HepG2 (cell line): ENCODE measurements around the gene PCIF1. TPM values are rescaled to one million over a fixed set of nuclear protein-coding genes. Genes with fewer than 3 reads are reported as not detected.

Experiments
- HOXD1 ChIP-seq: sonication (generic); formaldehyde crosslinking; IDR thresholded peaks from 2 replicates; pipeline ENCODE4 v1.5.0; 2020; ENCODE audit warnings: missing genetic modification reagents
- JDP2 ChIP-seq: sonication (generic); formaldehyde crosslinking; IDR thresholded peaks from 2 replicates; pipeline ENCODE4 v1.8.1; 2022; ENCODE audit warnings: missing genetic modification reagents, borderline replicate concordance
- NONO ChIP-seq, 2 experiments: fragments of 450-650 bp in 1 of 2; sonication (generic) in 1 of 2; formaldehyde crosslinking in 1 of 2; IDR thresholded peaks in 1 of 2; conservative IDR thresholded peaks in 1 of 2; 2 replicates each; pipeline versions ENCODE4 v1.6.1 to v1.8.0; 2017 to 2022; ENCODE audit warnings: mild to moderate bottlenecking in 1 of 2, missing genetic modification reagents in 1 of 2, moderate library complexity in 1 of 2
- SMARCC2 ChIP-seq: fragments of 450-650 bp; IDR thresholded peaks from 2 replicates; pipeline ENCODE4 v1.6.1; 2017; ENCODE audit warnings: antibody characterized with exemption, mild to moderate bottlenecking
- SOX5 ChIP-seq: IDR thresholded peaks from 2 replicates; pipeline ENCODE4 v1.6.1; 2016; ENCODE audit warnings: borderline replicate concordance
- SRY ChIP-seq: sonication (generic); formaldehyde crosslinking; IDR thresholded peaks from 2 replicates; pipeline ENCODE4 v1.8.0; 2022; ENCODE audit warnings: mild to moderate bottlenecking, missing genetic modification reagents
- ZBTB20 ChIP-seq: sonication (generic); formaldehyde crosslinking; IDR thresholded peaks from 2 replicates; pipeline ENCODE4 v1.8.1; 2023; ENCODE audit warnings: missing genetic modification reagents, low read depth, mild to moderate bottlenecking, borderline replicate concordance
- ZNF282 ChIP-seq: fragments of 450-650 bp; IDR thresholded peaks from 2 replicates; pipeline ENCODE4 v1.6.1; 2018; ENCODE audit not compliant: partially characterized antibody
- ZNF432 ChIP-seq: sonication (generic); formaldehyde crosslinking; IDR thresholded peaks from 2 replicates; pipeline ENCODE4 v1.5.0; 2020; ENCODE audit warnings: missing genetic modification reagents, mild to moderate bottlenecking, borderline replicate concordance
- ZNF75D ChIP-seq: sonication (generic); formaldehyde crosslinking; IDR thresholded peaks from 2 replicates; pipeline ENCODE4 v1.8.1; 2023; ENCODE audit warnings: missing genetic modification reagents, mild to moderate bottlenecking, borderline replicate concordance
- ZNF878 ChIP-seq: sonication (generic); formaldehyde crosslinking; IDR thresholded peaks from 2 replicates; pipeline ENCODE4 v1.8.1; 2023; ENCODE audit warnings: mild to moderate bottlenecking, missing genetic modification reagents, moderate library complexity
- polyA plus RNA-seq, 8 experiments: library from polyadenylated mRNA; depleted of rRNA in 3 of 8; stranded (reverse) in 7 of 8; unstranded in 1 of 8; fragments of >200 nt; fragmentation: Illumina TruSeq in 4 of 8; extraction: Trizol in 4 of 8; gene quantifications; 2 replicates each; pipeline versions ENCODE4 v1.2.1 to v1.2.3, GENCODE V29; 2011 to 2016; ENCODE audit warnings: low read depth in 4 of 8, missing spikeins in 1 of 8, mixed read lengths in 1 of 8; ENCODE audit not compliant: insufficient read depth in 1 of 8
- total RNA-seq, 5 experiments: library from RNA; depleted of rRNA; stranded (reverse); fragments of >200 nt; fragmentation: Illumina TruSeq; extraction: Trizol; gene quantifications; 2 replicates each; pipeline ENCODE4 v1.2.3, GENCODE V29; 2016; ENCODE audit warnings: low read depth in 1 of 5
- TF ChIP-seq, protein P1 (sequence below): sonication (generic); formaldehyde crosslinking; IDR thresholded peaks from 2 replicates; pipeline ENCODE4 v1.8.1; 2023; ENCODE audit warnings: missing genetic modification reagents, inconsistent platforms, borderline replicate concordance
- TF ChIP-seq, protein P2 (sequence below), 2 experiments: sonication (generic) in 1 of 2; formaldehyde crosslinking in 1 of 2; IDR thresholded peaks; 2 replicates each; pipeline versions ENCODE4 v1.6.1 to v1.9.0; 2014 to 2022; ENCODE audit warnings: antibody characterized with exemption in 1 of 2, borderline replicate concordance in 1 of 2, inconsistent platforms in 1 of 2, low read depth in 1 of 2, missing genetic modification reagents in 1 of 2
- TF ChIP-seq, protein P3 (sequence below): IDR thresholded peaks from 2 replicates; pipeline ENCODE4 v1.6.1; 2016; ENCODE audit warnings: missing genetic modification reagents, missing compliant biosample characterization
- TF ChIP-seq, protein P4 (sequence below): sonication (generic); formaldehyde crosslinking; IDR thresholded peaks from 2 replicates; pipeline ENCODE4 v1.4.0; 2020; ENCODE audit warnings: missing genetic modification reagents
- TF ChIP-seq, protein P5 (sequence below): sonication (generic); formaldehyde crosslinking; IDR thresholded peaks from 2 replicates; pipeline ENCODE4 v1.5.0; 2020; ENCODE audit warnings: missing genetic modification reagents

Gene PCIF1
- total and polyA plus RNA-seq, 2 of the 13 experiments (the other 11 are each of a cell fraction or from before 2014, with no cell fraction given), result 20.9 to 24.4 TPM

DNA sequence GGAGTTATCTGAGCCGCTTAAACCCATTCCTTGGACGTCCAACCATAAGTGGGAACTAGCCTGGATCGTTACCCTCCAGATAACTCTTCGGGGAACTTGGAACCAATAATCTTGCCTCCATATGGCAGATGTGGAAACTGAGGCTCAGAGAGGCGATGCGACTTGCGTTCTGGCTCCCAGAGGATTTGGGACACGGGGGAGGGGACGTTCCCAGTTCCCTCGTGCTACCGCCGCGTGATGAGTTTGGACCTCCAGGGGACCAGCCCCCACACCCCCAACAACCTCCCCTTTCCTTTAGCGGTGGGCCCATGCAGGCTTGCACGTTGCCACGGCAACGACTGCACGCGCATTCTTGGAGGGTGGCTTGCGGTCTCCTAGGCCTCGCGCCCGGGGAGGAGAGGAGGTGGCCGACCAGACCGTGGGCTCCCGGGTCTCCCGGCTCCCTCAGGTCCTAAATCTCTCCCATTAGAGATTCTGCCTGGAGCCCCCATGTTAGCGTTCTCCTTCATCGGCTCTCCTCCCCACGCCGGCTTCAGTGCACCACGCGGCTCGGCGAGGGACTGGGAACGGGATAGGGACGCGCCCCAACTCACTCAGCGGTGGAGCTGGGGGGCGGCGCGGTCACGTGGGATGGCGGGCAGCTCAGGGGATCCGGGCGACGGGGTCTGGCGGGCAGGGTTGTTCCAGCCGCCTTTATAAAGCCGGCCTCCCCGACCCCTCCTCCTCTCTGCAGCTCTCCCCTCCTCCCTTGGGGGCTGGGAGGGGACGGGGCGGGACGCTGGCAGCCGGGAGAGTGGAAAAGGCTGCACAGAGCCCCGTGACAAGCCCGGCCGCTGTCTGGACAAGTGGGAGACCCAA is 22.8 kb upstream of the PCIF1 start, which contains the start of gene PLTP (continued):
- TF ChIP-seq ZNF282, result no peak
- TF ChIP-seq, protein P1, sequence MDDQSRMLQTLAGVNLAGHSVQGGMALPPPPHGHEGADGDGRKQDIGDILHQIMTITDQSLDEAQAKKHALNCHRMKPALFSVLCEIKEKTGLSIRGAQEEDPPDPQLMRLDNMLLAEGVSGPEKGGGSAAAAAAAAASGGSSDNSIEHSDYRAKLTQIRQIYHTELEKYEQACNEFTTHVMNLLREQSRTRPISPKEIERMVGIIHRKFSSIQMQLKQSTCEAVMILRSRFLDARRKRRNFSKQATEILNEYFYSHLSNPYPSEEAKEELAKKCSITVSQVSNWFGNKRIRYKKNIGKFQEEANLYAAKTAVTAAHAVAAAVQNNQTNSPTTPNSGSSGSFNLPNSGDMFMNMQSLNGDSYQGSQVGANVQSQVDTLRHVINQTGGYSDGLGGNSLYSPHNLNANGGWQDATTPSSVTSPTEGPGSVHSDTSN (CRISPR knock-in tag), result no peak
- TF ChIP-seq, protein P2, sequence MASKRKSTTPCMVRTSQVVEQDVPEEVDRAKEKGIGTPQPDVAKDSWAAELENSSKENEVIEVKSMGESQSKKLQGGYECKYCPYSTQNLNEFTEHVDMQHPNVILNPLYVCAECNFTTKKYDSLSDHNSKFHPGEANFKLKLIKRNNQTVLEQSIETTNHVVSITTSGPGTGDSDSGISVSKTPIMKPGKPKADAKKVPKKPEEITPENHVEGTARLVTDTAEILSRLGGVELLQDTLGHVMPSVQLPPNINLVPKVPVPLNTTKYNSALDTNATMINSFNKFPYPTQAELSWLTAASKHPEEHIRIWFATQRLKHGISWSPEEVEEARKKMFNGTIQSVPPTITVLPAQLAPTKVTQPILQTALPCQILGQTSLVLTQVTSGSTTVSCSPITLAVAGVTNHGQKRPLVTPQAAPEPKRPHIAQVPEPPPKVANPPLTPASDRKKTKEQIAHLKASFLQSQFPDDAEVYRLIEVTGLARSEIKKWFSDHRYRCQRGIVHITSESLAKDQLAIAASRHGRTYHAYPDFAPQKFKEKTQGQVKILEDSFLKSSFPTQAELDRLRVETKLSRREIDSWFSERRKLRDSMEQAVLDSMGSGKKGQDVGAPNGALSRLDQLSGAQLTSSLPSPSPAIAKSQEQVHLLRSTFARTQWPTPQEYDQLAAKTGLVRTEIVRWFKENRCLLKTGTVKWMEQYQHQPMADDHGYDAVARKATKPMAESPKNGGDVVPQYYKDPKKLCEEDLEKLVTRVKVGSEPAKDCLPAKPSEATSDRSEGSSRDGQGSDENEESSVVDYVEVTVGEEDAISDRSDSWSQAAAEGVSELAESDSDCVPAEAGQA (IDR thresholded peaks at IDR 0.05; ENCODE audit: low read depth), result no peak
- TF ChIP-seq, protein P2 (CRISPR knock-in tag; IDR thresholded peaks at IDR 0.05; ENCODE audit: borderline replicate concordance), result no peak
- TF ChIP-seq SMARCC2, result no peak
- no peak for TF ChIP-seq NONO (IDR thresholded peaks at IDR 0.05)
- TF ChIP-seq NONO (CRISPR knock-in tag; conservative IDR thresholded peaks at IDR 0.05), result no peak; the same call in 1 of the 2 replicates
- TF ChIP-seq ZNF432 (CRISPR knock-in tag), result no peak
- TF ChIP-seq, protein P3, sequence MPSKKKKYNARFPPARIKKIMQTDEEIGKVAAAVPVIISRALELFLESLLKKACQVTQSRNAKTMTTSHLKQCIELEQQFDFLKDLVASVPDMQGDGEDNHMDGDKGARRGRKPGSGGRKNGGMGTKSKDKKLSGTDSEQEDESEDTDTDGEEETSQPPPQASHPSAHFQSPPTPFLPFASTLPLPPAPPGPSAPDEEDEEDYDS (CRISPR knock-in tag), result peak; percentile 70; the same call in 1 of the 2 replicates
- no peak for TF ChIP-seq ZBTB20 (CRISPR knock-in tag)
- TF ChIP-seq, protein P4, sequence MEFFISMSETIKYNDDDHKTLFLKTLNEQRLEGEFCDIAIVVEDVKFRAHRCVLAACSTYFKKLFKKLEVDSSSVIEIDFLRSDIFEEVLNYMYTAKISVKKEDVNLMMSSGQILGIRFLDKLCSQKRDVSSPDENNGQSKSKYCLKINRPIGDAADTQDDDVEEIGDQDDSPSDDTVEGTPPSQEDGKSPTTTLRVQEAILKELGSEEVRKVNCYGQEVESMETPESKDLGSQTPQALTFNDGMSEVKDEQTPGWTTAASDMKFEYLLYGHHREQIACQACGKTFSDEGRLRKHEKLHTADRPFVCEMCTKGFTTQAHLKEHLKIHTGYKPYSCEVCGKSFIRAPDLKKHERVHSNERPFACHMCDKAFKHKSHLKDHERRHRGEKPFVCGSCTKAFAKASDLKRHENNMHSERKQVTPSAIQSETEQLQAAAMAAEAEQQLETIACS (CRISPR knock-in tag), result no peak
- no peak for TF ChIP-seq HOXD1 (CRISPR knock-in tag)
- TF ChIP-seq, protein P5, sequence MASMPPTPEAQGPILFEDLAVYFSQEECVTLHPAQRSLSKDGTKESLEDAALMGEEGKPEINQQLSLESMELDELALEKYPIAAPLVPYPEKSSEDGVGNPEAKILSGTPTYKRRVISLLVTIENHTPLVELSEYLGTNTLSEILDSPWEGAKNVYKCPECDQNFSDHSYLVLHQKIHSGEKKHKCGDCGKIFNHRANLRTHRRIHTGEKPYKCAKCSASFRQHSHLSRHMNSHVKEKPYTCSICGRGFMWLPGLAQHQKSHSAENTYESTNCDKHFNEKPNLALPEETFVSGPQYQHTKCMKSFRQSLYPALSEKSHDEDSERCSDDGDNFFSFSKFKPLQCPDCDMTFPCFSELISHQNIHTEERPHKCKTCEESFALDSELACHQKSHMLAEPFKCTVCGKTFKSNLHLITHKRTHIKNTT (CRISPR knock-in tag), result no peak
- TF ChIP-seq JDP2 (CRISPR knock-in tag), result no peak
- TF ChIP-seq SOX5, result no peak
- no peak for TF ChIP-seq ZNF878 (CRISPR knock-in tag)
- TF ChIP-seq SRY (CRISPR knock-in tag), result no peak
- TF ChIP-seq ZNF75D (CRISPR knock-in tag), result no peak
